HEK293T (cell line): ENCODE measurements around the gene DECR2.

ENCODE experiments used
- ARNT ChIP-seq: fragments of 450-650 bp; IDR thresholded peaks from 2 replicates; pipeline ENCODE4 v1.6.1; 2017; ENCODE audit warnings: mild to moderate bottlenecking
- BHLHE40 ChIP-seq: fragments of 450-650 bp; IDR thresholded peaks from 2 replicates; pipeline ENCODE4 v1.6.1; 2016; ENCODE audit warnings: mild to moderate bottlenecking, moderate library complexity, borderline replicate concordance
- CTBP1 ChIP-seq: fragments of 450-650 bp; IDR thresholded peaks from 2 replicates; pipeline ENCODE4 v1.6.1; 2016; ENCODE audit warnings: borderline replicate concordance
- ELF4 ChIP-seq: fragments of 450-650 bp; IDR thresholded peaks from 2 replicates; pipeline ENCODE4 v1.6.1; 2017; ENCODE audit warnings: antibody characterized with exemption
- FOXA1 ChIP-seq: fragments of 450-650 bp; IDR thresholded peaks from 2 replicates; pipeline ENCODE4 v1.6.1; 2016; ENCODE audit warnings: mild to moderate bottlenecking
- FOXK2 ChIP-seq: fragments of 450-650 bp; IDR thresholded peaks from 2 replicates; pipeline ENCODE4 v1.6.1; 2016; ENCODE audit warnings: mild to moderate bottlenecking
- FOXM1 ChIP-seq: fragments of 450-650 bp; IDR thresholded peaks from 2 replicates; pipeline ENCODE4 v1.6.1; 2017; ENCODE audit warnings: mild to moderate bottlenecking, borderline replicate concordance
- HDGF ChIP-seq: fragments of 450-650 bp; IDR thresholded peaks from 2 replicates; pipeline ENCODE4 v1.6.1; 2017; ENCODE audit warnings: antibody characterized with exemption, borderline replicate concordance
- LEF1 ChIP-seq: fragments of 450-650 bp; IDR thresholded peaks from 2 replicates; pipeline ENCODE4 v1.6.1; 2017; ENCODE audit warnings: mild to moderate bottlenecking, borderline replicate concordance
- PKNOX1 ChIP-seq: fragments of 450-650 bp; IDR thresholded peaks from 2 replicates; pipeline ENCODE4 v1.6.1; 2016
- SP1 ChIP-seq: fragments of 450-650 bp; IDR thresholded peaks from 2 replicates; pipeline ENCODE4 v1.6.1; 2017
- SUZ12 ChIP-seq: fragments of 450-650 bp; IDR thresholded peaks from 2 replicates; pipeline ENCODE4 v1.6.1; 2016; ENCODE audit warnings: mild to moderate bottlenecking
- TARDBP ChIP-seq: fragments of 450-650 bp; IDR thresholded peaks from 2 replicates; pipeline ENCODE4 v1.6.1; 2016
- ZNF384 ChIP-seq: fragments of 450-650 bp; IDR thresholded peaks from 2 replicates; pipeline ENCODE4 v1.6.1; 2016

- TF ChIP-seq ZNF384 (no peak), SUZ12 (no peak), LEF1 (no peak), FOXK2 (no peak), FOXM1 (no peak), SP1 (no peak), TARDBP (no peak), PKNOX1 (no peak), ELF4 (no peak), HDGF (no peak), CTBP1 (no peak), FOXA1 (no peak), BHLHE40 (no peak), ARNT (no peak)
Measured at GRCh38 chr16:376817-377418, 24.8 kb upstream of the DECR2 start.
